WTC11 (cell line): ENCODE data around the gene SLCO1A2.

ENCODE experiments used
- CBFB ChIP-seq: sonication (generic); formaldehyde crosslinking; IDR thresholded peaks from 2 replicates; pipeline ENCODE4 v1.8.1; 2022; ENCODE audit warnings: mild to moderate bottlenecking, low read depth, missing genetic modification reagents
- FOXJ3 ChIP-seq: sonication (generic); formaldehyde crosslinking; IDR thresholded peaks from 2 replicates; pipeline ENCODE4 v1.9.0; 2021; ENCODE audit warnings: missing genetic modification reagents, mild to moderate bottlenecking, borderline replicate concordance
- OVOL2 ChIP-seq: fragments of 250-450 bp; sonication (Bioruptor Pico); IDR thresholded peaks from 2 replicates; pipeline ENCODE4 v1.9.0; 2021; ENCODE audit warnings: mild to moderate bottlenecking, borderline replicate concordance
- TEAD1 ChIP-seq: sonication (generic); formaldehyde crosslinking; IDR thresholded peaks from 2 replicates; pipeline ENCODE4 v1.8.0; 2022; ENCODE audit warnings: mild to moderate bottlenecking, missing genetic modification reagents
- TF ChIP-seq, protein P1 (sequence below): fragments of 200-600 bp; IDR thresholded peaks from 2 replicates; pipeline ENCODE4 v1.8.0; 2022; ENCODE audit warnings: antibody characterized with exemption
- TF ChIP-seq, protein P2 (sequence below): sonication (generic); formaldehyde crosslinking; IDR thresholded peaks from 2 replicates; pipeline ENCODE4 v1.8.0; 2022; ENCODE audit warnings: mild to moderate bottlenecking, missing genetic modification reagents
- TF ChIP-seq, protein P3 (sequence below): fragments of 250-450 bp; sonication (Bioruptor Pico); IDR thresholded peaks from 2 replicates; pipeline ENCODE4 v2.1.2; 2022; ENCODE audit warnings: mild to moderate bottlenecking, moderate library complexity

DNA sequence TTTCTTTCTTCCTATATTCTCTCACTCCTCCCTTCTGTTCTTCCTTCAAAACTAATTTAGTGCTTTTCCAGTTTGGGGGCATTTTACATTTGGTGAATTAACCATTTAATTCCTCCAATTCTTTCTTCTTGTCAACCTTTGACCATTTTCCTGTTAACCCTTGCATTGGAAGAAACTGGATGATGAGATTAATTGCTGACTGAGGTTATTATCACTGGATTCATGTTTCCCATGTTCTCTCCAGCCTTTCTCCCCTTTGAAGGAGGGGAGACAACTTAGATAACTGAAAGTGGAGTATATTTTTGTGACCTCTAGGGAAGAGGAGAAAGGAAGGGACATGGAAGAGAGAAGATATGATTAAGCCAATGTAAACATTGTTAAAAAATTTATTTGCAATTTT, 70.5 kb downstream of the SLCO1A2 start:
- TF ChIP-seq, protein P1, sequence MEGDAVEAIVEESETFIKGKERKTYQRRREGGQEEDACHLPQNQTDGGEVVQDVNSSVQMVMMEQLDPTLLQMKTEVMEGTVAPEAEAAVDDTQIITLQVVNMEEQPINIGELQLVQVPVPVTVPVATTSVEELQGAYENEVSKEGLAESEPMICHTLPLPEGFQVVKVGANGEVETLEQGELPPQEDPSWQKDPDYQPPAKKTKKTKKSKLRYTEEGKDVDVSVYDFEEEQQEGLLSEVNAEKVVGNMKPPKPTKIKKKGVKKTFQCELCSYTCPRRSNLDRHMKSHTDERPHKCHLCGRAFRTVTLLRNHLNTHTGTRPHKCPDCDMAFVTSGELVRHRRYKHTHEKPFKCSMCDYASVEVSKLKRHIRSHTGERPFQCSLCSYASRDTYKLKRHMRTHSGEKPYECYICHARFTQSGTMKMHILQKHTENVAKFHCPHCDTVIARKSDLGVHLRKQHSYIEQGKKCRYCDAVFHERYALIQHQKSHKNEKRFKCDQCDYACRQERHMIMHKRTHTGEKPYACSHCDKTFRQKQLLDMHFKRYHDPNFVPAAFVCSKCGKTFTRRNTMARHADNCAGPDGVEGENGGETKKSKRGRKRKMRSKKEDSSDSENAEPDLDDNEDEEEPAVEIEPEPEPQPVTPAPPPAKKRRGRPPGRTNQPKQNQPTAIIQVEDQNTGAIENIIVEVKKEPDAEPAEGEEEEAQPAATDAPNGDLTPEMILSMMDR, result no peak
- TF ChIP-seq, protein P2, sequence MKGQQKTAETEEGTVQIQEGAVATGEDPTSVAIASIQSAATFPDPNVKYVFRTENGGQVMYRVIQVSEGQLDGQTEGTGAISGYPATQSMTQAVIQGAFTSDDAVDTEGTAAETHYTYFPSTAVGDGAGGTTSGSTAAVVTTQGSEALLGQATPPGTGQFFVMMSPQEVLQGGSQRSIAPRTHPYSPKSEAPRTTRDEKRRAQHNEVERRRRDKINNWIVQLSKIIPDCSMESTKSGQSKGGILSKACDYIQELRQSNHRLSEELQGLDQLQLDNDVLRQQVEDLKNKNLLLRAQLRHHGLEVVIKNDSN (CRISPR knock-in tag), result no peak
- TF ChIP-seq OVOL2 (CRISPR knock-in tag) (no peak), TEAD1 (CRISPR knock-in tag) (no peak), CBFB (CRISPR knock-in tag) (no peak), FOXJ3 (CRISPR knock-in tag) (no peak)
- TF ChIP-seq, protein P3, sequence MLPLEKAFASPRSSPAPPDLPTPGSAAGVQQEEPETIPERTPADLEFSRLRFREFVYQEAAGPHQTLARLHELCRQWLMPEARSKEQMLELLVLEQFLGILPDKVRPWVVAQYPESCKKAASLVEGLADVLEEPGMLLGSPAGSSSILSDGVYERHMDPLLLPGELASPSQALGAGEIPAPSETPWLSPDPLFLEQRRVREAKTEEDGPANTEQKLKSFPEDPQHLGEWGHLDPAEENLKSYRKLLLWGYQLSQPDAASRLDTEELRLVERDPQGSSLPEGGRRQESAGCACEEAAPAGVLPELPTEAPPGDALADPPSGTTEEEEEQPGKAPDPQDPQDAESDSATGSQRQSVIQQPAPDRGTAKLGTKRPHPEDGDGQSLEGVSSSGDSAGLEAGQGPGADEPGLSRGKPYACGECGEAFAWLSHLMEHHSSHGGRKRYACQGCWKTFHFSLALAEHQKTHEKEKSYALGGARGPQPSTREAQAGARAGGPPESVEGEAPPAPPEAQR (CRISPR knock-in tag), result no peak
